ENCODE results near the gene B3GNT2. TPM values are rescaled to one million over a fixed set of nuclear protein-coding genes. Genes with fewer than 3 reads are reported as not detected.

Gene B3GNT2
- total and polyA plus RNA-seq, 2 donors (not counting 1 experiment from before 2014, with no cell fraction given), result 14.3 to 24.6 TPM

DNA sequence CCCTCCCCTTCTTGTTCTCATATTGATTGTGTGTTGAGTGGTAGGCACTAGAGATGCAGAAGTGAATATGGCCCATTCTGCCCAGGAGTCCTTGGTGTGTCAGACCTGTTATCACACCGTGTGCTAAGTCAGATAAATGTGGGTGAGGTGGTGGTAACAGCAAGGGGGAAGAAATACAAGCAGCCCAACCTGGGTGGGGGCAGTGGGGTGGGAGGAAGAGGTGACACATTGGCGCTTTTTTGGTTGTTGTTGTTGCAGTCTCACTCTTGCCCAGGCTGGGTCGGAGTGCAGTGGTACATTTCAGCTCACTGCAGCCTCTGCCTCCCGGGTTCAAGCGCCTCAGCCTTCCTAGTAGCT is 12.8 kb downstream of the B3GNT2 start:
- Histone ChIP-seq H3K9me3 (ENCODE audit: control extremely low read depth in 1 of 3, control insufficient read depth in 2 of 3, insufficient read depth in 1 of 3, low read length in 2 of 3) (peaks cover 0 to 15% (median 13%) of the 10 kb centered on the region in 3 donors), H3K79me2 (ENCODE audit: control insufficient read depth, insufficient read depth, low read length) (peaks cover 100% of the 10 kb centered on the region), H3K27ac (ENCODE audit: low read length in 2 of 2) (no peak overlapping the region), H3K9ac (ENCODE audit: low read length) (no peak overlapping the region), H3K4me1 (ENCODE audit: control insufficient read depth in 2 of 2, insufficient read depth in 2 of 2, low read length in 2 of 2) (peaks cover 9 to 33% of the 10 kb centered on the region in 2 donors), H2AFZ (ENCODE audit: insufficient read depth, low read depth, low read length, poor library complexity, severe bottlenecking) (no peak overlapping the region), H3K4me3 (ENCODE audit: control extremely low read depth in 1 of 5, extremely low read depth in 1 of 5, insufficient read depth in 1 of 5, low read depth in 2 of 5, low read length in 4 of 5) (no peak overlapping the region), H3K27me3 (replicated peaks in 1 of 4; ENCODE audit: control extremely low read depth in 1 of 4, control insufficient read depth in 3 of 4, insufficient read depth in 4 of 4, low read length in 3 of 4) (no peaks in the 10 kb centered on the region), H4K20me1 (ENCODE audit: control insufficient read depth, insufficient read depth, low read length, poor library complexity, severe bottlenecking) (peaks cover 97% of the 10 kb centered on the region), H3K36me3 (replicated peaks in 1 of 2; ENCODE audit: control extremely low read depth in 1 of 2, control insufficient read depth in 1 of 2, extremely low read depth in 1 of 2, insufficient read depth in 2 of 2, low read length in 1 of 2) (peaks cover 0 to 11% of the 10 kb centered on the region in 2 experiments), H3K4me2 (replicated peaks; ENCODE audit: low read depth, low read length, poor library complexity, severe bottlenecking) (no peak overlapping the region)
- 82% methylated on average over 5 of the region's 5 CpGs for WGBS (ENCODE audit: insufficient coverage)
- intact Hi-C loops (cut with micrococcal nuclease), result no loop called here
- Mint-ChIP-seq H3K9me3 (ENCODE audit: insufficient read depth) (no peaks in the 10 kb centered on the region), H3K27ac (no peak overlapping the region), H3K4me3 (no peak overlapping the region), H3K27me3 (no peaks in the 10 kb centered on the region), H3K4me1 (peaks cover 67% of the 10 kb centered on the region)
- ATAC-seq (ENCODE audit: low read depth) (no peak), DNase-seq (no peak)
- TF ChIP-seq, protein P1, sequence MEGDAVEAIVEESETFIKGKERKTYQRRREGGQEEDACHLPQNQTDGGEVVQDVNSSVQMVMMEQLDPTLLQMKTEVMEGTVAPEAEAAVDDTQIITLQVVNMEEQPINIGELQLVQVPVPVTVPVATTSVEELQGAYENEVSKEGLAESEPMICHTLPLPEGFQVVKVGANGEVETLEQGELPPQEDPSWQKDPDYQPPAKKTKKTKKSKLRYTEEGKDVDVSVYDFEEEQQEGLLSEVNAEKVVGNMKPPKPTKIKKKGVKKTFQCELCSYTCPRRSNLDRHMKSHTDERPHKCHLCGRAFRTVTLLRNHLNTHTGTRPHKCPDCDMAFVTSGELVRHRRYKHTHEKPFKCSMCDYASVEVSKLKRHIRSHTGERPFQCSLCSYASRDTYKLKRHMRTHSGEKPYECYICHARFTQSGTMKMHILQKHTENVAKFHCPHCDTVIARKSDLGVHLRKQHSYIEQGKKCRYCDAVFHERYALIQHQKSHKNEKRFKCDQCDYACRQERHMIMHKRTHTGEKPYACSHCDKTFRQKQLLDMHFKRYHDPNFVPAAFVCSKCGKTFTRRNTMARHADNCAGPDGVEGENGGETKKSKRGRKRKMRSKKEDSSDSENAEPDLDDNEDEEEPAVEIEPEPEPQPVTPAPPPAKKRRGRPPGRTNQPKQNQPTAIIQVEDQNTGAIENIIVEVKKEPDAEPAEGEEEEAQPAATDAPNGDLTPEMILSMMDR (IDR thresholded peaks at IDR 0.05), result no peak
- TF ChIP-seq EZH2 (IDR thresholded peaks at IDR 0.05; ENCODE audit: borderline replicate concordance, insufficient read depth, low read depth, low read length, poor library complexity, severe bottlenecking), result no peak
- ChIA-PET POLR2A (no interaction called here), CTCF (no interaction called here)

DNA sequence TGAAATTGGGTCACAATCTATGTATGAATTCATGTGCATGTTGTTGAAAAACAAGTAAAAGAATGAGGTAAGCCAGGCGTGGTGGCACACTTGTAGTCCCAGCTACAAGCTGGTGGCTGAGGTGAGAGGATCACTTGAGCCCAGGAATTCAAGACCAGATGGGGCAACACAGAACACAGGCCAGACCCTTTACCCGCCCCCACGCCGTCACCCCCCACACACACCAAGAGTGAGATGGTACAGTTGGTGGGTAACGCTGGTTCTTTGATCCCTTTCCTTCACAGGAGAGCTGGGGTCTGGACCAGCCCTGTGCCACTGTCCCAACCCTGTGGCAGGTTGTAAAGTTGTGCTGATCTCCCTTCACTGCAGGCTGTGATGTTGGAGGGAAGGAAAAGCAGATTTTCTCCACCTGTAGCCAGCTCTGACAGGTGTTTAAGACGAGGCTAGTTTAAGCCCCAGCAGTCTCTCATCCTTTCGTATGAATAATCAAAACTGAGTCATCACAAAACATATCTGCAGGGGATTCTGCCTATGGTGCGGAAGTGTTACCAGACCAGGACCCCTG is 13.6 kb downstream of the B3GNT2 start:
- Mint-ChIP-seq H3K4me1 (peaks cover 74% of the 10 kb centered on the region), H3K9me3 (ENCODE audit: insufficient read depth) (no peaks in the 10 kb centered on the region), H3K27ac (no peak overlapping the region), H3K4me3 (no peak overlapping the region), H3K27me3 (no peaks in the 10 kb centered on the region)
- Histone ChIP-seq H3K4me2 (replicated peaks; ENCODE audit: low read depth, low read length, poor library complexity, severe bottlenecking) (no peak overlapping the region), H3K4me3 (ENCODE audit: control extremely low read depth in 1 of 5, extremely low read depth in 1 of 5, insufficient read depth in 1 of 5, low read depth in 2 of 5, low read length in 4 of 5) (no peak overlapping the region), H4K20me1 (ENCODE audit: control insufficient read depth, insufficient read depth, low read length, poor library complexity, severe bottlenecking) (peaks cover 99% of the 10 kb centered on the region), H3K9me3 (ENCODE audit: control extremely low read depth in 1 of 3, control insufficient read depth in 2 of 3, insufficient read depth in 1 of 3, low read length in 2 of 3) (peaks cover 0 to 15% (median 13%) of the 10 kb centered on the region in 3 donors), H3K9ac (ENCODE audit: low read length) (no peak overlapping the region), H3K79me2 (ENCODE audit: control insufficient read depth, insufficient read depth, low read length) (peaks cover 100% of the 10 kb centered on the region), H3K4me1 (ENCODE audit: control insufficient read depth in 2 of 2, insufficient read depth in 2 of 2, low read length in 2 of 2) (peaks cover 12 to 41% of the 10 kb centered on the region in 2 donors), H3K27ac (ENCODE audit: low read length in 2 of 2) (no peak overlapping the region), H3K36me3 (replicated peaks in 1 of 2; ENCODE audit: control extremely low read depth in 1 of 2, control insufficient read depth in 1 of 2, extremely low read depth in 1 of 2, insufficient read depth in 2 of 2, low read length in 1 of 2) (peaks cover 0 to 11% of the 10 kb centered on the region in 2 experiments), H3K27me3 (replicated peaks in 1 of 4; ENCODE audit: control extremely low read depth in 1 of 4, control insufficient read depth in 3 of 4, insufficient read depth in 4 of 4, low read length in 3 of 4) (no peaks in the 10 kb centered on the region), H2AFZ (ENCODE audit: insufficient read depth, low read depth, low read length, poor library complexity, severe bottlenecking) (no peak overlapping the region)
- intact Hi-C loops (cut with micrococcal nuclease), result no loop called here
- 86% methylated on average over 4 of the region's 8 CpGs for WGBS (ENCODE audit: insufficient coverage)
- ATAC-seq (ENCODE audit: low read depth) (no peak), DNase-seq (no peak)
- CTCF ChIA-PET, result no interaction called here
- TF ChIP-seq EZH2 (IDR thresholded peaks at IDR 0.05; ENCODE audit: borderline replicate concordance, insufficient read depth, low read depth, low read length, poor library complexity, severe bottlenecking), result no peak
- TF ChIP-seq, protein P1 (IDR thresholded peaks at IDR 0.05), result no peak
- POLR2A ChIA-PET, result no interaction called here

Data from B cell (primary cell).